ENCODE results near the gene SMIM23. TPM values are rescaled to one million over a fixed set of nuclear protein-coding genes. Genes with fewer than 3 reads are reported as not detected.

The SMIM23 gene
- total RNA-seq (2014; rRNA removed; shearing (Covaris generic)) (not detected in 2 replicates), total RNA-seq (2022) (not detected in 2 replicates), Bru-seq, nascent RNA (not detected), BruChase-seq, experiment 1, labeled RNA remaining after a 6-hour chase (not detected), BruChase-seq, experiment 2, labeled RNA remaining after a 2-hour chase (not detected)
- long read RNA-seq: 0 reads

DNA sequence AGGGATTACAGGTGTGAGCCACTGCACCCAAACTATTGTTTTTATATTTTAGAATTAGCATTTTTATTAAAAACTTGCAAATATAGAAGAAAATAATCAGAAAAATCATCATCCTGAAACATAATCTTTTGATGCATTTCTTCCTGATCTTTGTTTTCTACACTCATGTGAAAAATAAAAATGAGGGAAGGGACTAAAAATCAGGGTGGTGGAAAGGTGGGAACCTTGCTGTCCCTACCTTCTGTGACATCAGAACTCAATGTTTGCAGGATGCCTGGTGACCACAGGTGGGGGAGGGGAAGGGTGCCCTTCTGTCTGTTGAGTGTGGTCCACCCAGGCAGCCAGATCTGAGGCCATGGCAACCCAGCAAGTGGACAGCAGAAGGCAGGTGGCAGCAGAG lies at the start of gene SMIM23:
Gene SMIM23 (plus strand): TSS at position 301 of the 400 bp plus-strand sequence. CDS start 55 bp downstream, at position 356.
- Histone ChIP-seq H3K4me2 (ENCODE audit: low read length) (no peak within 1 kb of the TSS), H4K20me1 (ENCODE audit: insufficient read depth, low read length) (no peaks in the 10 kb centered on the region), H3K9me3 (ENCODE audit: low read length) (no peaks in the 10 kb centered on the region), H3K27ac (ENCODE audit: low read depth, low read length, poor library complexity, severe bottlenecking) (no peak within 1 kb of the TSS), H3K4me3 (ENCODE audit: low read depth, low read length, poor library complexity, severe bottlenecking) (no peak within 1 kb of the TSS), H3K79me2 (ENCODE audit: insufficient read depth, low read depth, low read length) (no peaks in the 10 kb centered on the region), H3K9me2 (ENCODE audit: insufficient read depth, low read length) (no peaks in the 10 kb centered on the region), H2AFZ (ENCODE audit: low read length) (no peak within 1 kb of the TSS), H3K4me1 (ENCODE audit: insufficient read depth, low read length, poor library complexity, severe bottlenecking) (no peaks in the 10 kb centered on the region), H3K36me3 (ENCODE audit: insufficient read depth, low read length) (no peaks in the 10 kb centered on the region)
- no peak for DNase-seq (ENCODE audit: low spot score)
- ChIA-PET CTCF (ENCODE audit: unreplicated experiment) (no interaction called here), POLR2A (interaction anchor here (0.6 kb wide), 1 partner anchor 54 kb away, joined by 4 read pairs; no protein-coding TSS in a partner anchor)
- intact Hi-C loops (cut with micrococcal nuclease; ENCODE audit: unreplicated experiment): no loop called here
- no TSS peak for BruUV-seq (replicated peaks)
- TF ChIP-seq, protein P1, sequence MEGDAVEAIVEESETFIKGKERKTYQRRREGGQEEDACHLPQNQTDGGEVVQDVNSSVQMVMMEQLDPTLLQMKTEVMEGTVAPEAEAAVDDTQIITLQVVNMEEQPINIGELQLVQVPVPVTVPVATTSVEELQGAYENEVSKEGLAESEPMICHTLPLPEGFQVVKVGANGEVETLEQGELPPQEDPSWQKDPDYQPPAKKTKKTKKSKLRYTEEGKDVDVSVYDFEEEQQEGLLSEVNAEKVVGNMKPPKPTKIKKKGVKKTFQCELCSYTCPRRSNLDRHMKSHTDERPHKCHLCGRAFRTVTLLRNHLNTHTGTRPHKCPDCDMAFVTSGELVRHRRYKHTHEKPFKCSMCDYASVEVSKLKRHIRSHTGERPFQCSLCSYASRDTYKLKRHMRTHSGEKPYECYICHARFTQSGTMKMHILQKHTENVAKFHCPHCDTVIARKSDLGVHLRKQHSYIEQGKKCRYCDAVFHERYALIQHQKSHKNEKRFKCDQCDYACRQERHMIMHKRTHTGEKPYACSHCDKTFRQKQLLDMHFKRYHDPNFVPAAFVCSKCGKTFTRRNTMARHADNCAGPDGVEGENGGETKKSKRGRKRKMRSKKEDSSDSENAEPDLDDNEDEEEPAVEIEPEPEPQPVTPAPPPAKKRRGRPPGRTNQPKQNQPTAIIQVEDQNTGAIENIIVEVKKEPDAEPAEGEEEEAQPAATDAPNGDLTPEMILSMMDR (conservative IDR thresholded peaks at IDR 0.05; ENCODE audit: low read length): no peak
- no peak for TF ChIP-seq EZH2phosphoT487 (IDR thresholded peaks at IDR 0.05; ENCODE audit: borderline replicate concordance, low read depth, low read length)

DNA sequence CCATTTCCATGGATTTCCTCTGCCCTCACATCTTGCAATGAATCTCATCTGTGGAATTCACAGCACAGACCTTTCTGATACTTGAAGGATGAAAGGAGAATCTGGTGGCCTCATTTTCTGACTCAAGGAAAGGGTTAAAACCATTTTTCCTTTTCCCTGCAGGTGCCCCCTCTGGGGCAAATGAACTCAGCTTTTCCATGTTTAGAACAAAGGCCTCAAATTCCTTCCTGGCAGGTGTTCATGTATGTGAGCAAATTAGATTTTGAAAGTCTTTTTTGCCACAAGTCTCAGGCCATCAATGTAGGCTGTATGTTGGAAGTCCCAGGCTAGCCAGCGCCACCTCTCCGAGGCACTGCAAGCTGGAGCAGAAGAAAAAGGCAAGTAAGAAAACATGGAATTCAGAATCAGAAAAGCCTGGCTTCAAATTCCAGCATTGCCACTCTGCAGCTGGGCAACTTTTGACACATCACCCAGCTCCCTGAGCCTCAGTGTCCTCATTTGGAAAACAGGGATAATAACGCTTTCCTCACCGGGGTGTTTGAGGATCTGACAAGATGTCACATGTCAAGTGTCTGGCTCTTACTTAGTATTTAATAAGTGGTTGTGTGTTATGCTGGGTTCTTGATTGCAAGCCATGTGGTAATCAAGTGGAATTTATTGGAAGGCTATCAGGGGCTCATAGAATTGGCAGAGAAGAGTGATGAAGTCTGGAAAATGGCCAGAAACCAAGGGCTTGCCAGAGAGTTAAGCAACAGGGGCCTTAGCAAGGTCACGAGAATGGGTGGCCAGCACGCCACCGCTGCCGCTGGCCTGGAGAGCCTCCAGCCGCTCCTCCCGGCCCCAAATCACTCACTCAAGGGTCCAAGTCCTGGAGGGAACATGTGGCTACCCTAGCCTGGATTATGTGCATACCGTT lies 48.4 kb upstream of the SMIM23 start:
- no peaks in the 10 kb centered on the region for H3K4me1 ChIP-seq (ENCODE audit: insufficient read depth, low read length, poor library complexity, severe bottlenecking)
- no peak overlapping the region for H2AFZ ChIP-seq (ENCODE audit: low read length)
- ChIA-PET CTCF (ENCODE audit: unreplicated experiment) (no interaction called here), POLR2A (no interaction called here)
- H3K27ac ChIP-seq (ENCODE audit: low read depth, low read length, poor library complexity, severe bottlenecking): no peak overlapping the region
- H4K20me1 ChIP-seq (ENCODE audit: insufficient read depth, low read length): no peaks in the 10 kb centered on the region
- DNase-seq (ENCODE audit: low spot score): no peak
- no peaks in the 10 kb centered on the region for H3K79me2 ChIP-seq (ENCODE audit: insufficient read depth, low read depth, low read length)
- no peaks in the 10 kb centered on the region for H3K9me2 ChIP-seq (ENCODE audit: insufficient read depth, low read length)
- intact Hi-C loops (cut with micrococcal nuclease; ENCODE audit: unreplicated experiment): no loop called here
- H3K9me3 ChIP-seq (ENCODE audit: low read length): no peaks in the 10 kb centered on the region
- H3K4me3 ChIP-seq (ENCODE audit: low read depth, low read length, poor library complexity, severe bottlenecking): no peak overlapping the region
- no TSS peak for BruUV-seq (replicated peaks)
- TF ChIP-seq, protein P1 (conservative IDR thresholded peaks at IDR 0.05; ENCODE audit: low read length): no peak
- TF ChIP-seq EZH2phosphoT487 (IDR thresholded peaks at IDR 0.05; ENCODE audit: borderline replicate concordance, low read depth, low read length): no peak
- no peaks in the 10 kb centered on the region for H3K36me3 ChIP-seq (ENCODE audit: insufficient read depth, low read length)
- no peak overlapping the region for H3K4me2 ChIP-seq (ENCODE audit: low read length)

DNA sequence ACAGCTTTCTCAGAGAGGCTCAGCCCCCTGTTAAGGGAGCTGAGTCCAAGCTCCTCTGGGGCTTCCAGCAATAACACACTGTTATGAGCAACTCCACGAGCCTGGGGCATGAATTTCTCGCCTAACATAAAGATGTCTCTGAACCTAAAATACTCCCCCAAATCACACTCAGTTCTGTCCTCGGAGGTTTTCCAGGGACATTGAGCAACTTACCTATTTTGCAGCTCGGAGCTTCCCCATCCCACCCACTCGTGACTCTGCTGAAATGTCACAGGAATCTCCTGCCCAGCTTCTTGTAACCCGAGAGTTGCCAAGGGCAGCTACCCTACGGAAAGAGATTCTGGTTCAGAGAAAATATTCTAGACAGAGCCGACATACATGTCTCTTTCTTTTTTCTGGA lies 47.1 kb upstream of the SMIM23 start:
- H3K79me2 ChIP-seq (ENCODE audit: insufficient read depth, low read depth, low read length): no peaks in the 10 kb centered on the region
- no peaks in the 10 kb centered on the region for H4K20me1 ChIP-seq (ENCODE audit: insufficient read depth, low read length)
- TF ChIP-seq EZH2phosphoT487 (IDR thresholded peaks at IDR 0.05; ENCODE audit: borderline replicate concordance, low read depth, low read length): no peak
- TF ChIP-seq, protein P1 (conservative IDR thresholded peaks at IDR 0.05; ENCODE audit: low read length): no peak
- H3K4me2 ChIP-seq (ENCODE audit: low read length): no peak overlapping the region
- ChIA-PET POLR2A (interaction anchor here (0.7 kb wide), 1 partner anchor 12 kb away, joined by 3 read pairs; no protein-coding TSS in a partner anchor), CTCF (ENCODE audit: unreplicated experiment) (no interaction called here)
- H3K4me1 ChIP-seq (ENCODE audit: insufficient read depth, low read length, poor library complexity, severe bottlenecking): no peaks in the 10 kb centered on the region
- no TSS peak for BruUV-seq (replicated peaks)
- intact Hi-C loops (cut with micrococcal nuclease; ENCODE audit: unreplicated experiment): no loop called here
- H3K27ac ChIP-seq (ENCODE audit: low read depth, low read length, poor library complexity, severe bottlenecking): no peak overlapping the region
- no peaks in the 10 kb centered on the region for H3K9me2 ChIP-seq (ENCODE audit: insufficient read depth, low read length)
- no peak overlapping the region for H3K4me3 ChIP-seq (ENCODE audit: low read depth, low read length, poor library complexity, severe bottlenecking)
- no peak overlapping the region for H2AFZ ChIP-seq (ENCODE audit: low read length)
- H3K36me3 ChIP-seq (ENCODE audit: insufficient read depth, low read length): no peaks in the 10 kb centered on the region
- DNase-seq (ENCODE audit: low spot score): no peak
- H3K9me3 ChIP-seq (ENCODE audit: low read length): no peaks in the 10 kb centered on the region

Data from OCI-LY7 (cell line).